Thymus (tissue), 11 donors: ENCODE results near the gene MAP1S. TPM values are rescaled to one million over a fixed set of nuclear protein-coding genes. Genes with fewer than 3 reads are reported as not detected.

Experiments
- DNase-seq, 9 donors: peaks; one replicate each; pipeline ENCODE4 v3.0.0-alpha.2; 2013; ENCODE audit warnings: low spot score in 9 of 9, low read depth in 6 of 9, missing footprints in 1 of 9
- H3K27ac ChIP-seq, 2 donors: one replicate each; pipeline ENCODE4 v1.5.1; 2013; ENCODE audit warnings: control low read depth in 1 of 2, low read depth in 1 of 2, low read length in 1 of 2, mild to moderate bottlenecking in 1 of 2, moderate library complexity in 1 of 2
- H3K27me3 ChIP-seq, 2 donors: one replicate each; pipeline ENCODE4 v1.5.1; 2013; ENCODE audit warnings: low read length in 1 of 2; ENCODE audit not compliant: control insufficient read depth in 2 of 2, insufficient read depth in 1 of 2
- H3K36me3 ChIP-seq, 2 donors: one replicate each; pipeline ENCODE4 v1.5.1; 2013; ENCODE audit warnings: low read length in 1 of 2, mild to moderate bottlenecking in 1 of 2, moderate library complexity in 1 of 2; ENCODE audit not compliant: control insufficient read depth in 2 of 2, insufficient read depth in 2 of 2
- H3K4me1 ChIP-seq, 2 donors: one replicate each; pipeline ENCODE4 v1.5.1; 2013; ENCODE audit warnings: low read length in 2 of 2; ENCODE audit not compliant: control insufficient read depth in 2 of 2, insufficient read depth in 2 of 2
- H3K4me3 ChIP-seq, 2 donors: one replicate each; pipeline ENCODE4 v1.5.1; 2013; ENCODE audit warnings: low read length in 2 of 2, control low read depth in 1 of 2, mild to moderate bottlenecking in 1 of 2
- H3K9me3 ChIP-seq, 2 donors: one replicate each; pipeline ENCODE4 v1.5.1; 2013; ENCODE audit warnings: low read length in 1 of 2, mild to moderate bottlenecking in 1 of 2; ENCODE audit not compliant: control insufficient read depth in 2 of 2, insufficient read depth in 1 of 2
- WGBS: extraction: QIAGEN DNeasy Blood & Tissue Kit; methylation state at CpG from one replicate; pipeline ENCODE4 v1.1.7; 2013; 5-methylcytosine and 5-hydroxymethylcytosine counted together
- polyA plus RNA-seq: library from polyadenylated mRNA; stranded (reverse); fragments of 200-250 nt; gene quantifications from one replicate; pipeline ENCODE4 v1.2.3, GENCODE V29; 2013
- total RNA-seq: library from RNA; stranded (reverse); fragments of 120-200 nt; gene quantifications from one replicate; pipeline ENCODE4 v1.2.4, GENCODE V29; 2013
- donor health status: healthy.

Gene MAP1S
- total and polyA plus RNA-seq, 2 donors, result 8.5 to 17.5 TPM

DNA sequence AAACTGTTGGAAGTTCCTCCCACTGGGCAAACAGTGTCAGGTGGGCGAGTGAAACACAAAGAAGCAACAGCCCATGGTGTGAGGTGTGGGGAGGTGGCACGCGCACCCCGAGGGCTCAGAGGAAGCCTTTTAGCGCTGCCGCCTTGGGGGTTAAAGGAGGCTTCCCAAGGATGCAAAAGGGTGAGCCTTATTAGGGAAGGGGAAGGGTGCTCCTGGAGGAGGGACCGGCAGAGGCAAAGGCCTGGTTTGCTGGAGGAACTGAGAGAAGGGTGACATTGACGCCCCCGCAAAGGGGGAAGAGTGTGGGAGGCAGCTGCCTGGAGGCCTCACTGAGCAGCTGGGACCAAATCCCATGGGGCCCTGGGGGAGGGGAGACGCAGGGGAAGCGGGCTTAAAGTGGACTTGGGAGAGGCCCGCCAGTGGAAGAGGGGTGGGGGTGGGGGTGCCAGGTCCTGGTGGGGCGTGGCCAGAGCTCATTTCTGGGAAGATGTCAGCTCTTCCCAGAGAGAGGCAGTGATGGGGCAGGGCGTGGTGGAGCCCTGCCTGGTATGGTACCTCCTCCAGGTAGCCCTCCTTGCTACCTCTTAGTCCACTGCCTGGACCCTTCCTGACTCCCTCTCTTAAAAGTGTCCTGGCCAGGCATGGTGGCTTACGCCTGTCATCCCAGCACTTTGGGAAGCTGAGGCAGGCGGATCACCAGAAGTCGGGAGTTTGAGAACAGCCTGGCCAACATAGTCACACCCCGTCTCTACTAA is 20.0 kb downstream of the MAP1S start:
- Histone ChIP-seq H3K4me1 (peaks cover 0 to 8% of the 10 kb centered on the region in 2 donors), H3K36me3 (peaks cover 13 to 24% of the 10 kb centered on the region in 2 donors), H3K9me3 (peaks cover 3 to 8% of the 10 kb centered on the region in 2 donors), H3K27me3 (no peaks in the 10 kb centered on the region), H3K4me3 (no peak overlapping the region), H3K27ac (no peak overlapping the region)
- 94% methylated on average over 18 of the region's 18 CpGs for WGBS
- peak in 1 of 9 donors; percentile 16 for DNase-seq

GRCh38 chr19:17741456-17741855 is 22.2 kb downstream of the MAP1S start:
- Histone ChIP-seq H3K4me1 (peaks cover 0 to 8% of the 10 kb centered on the region in 2 donors), H3K36me3 (peaks cover 2% of the 10 kb centered on the region in 2 donors), H3K4me3 (no peak overlapping the region), H3K27me3 (no peaks in the 10 kb centered on the region), H3K27ac (no peak overlapping the region), H3K9me3 (peaks cover 3 to 8% of the 10 kb centered on the region in 2 donors)
- DNase-seq, result no peak
- 98% methylated on average over 2 of the region's 2 CpGs for WGBS

GRCh38 chr19:17743874-17744580 is 24.7 kb downstream of the MAP1S start:
- 96% methylated on average over 6 of the region's 6 CpGs for WGBS
- peaks cover 5 to 22% of the 10 kb centered on the region in 2 donors for H3K4me1 ChIP-seq
- H3K4me3 ChIP-seq, result no peak overlapping the region
- H3K27me3 ChIP-seq, result no peaks in the 10 kb centered on the region
- no peak for DNase-seq
- H3K27ac ChIP-seq, result no peak overlapping the region
- no peaks in the 10 kb centered on the region for H3K36me3 ChIP-seq
- peaks cover 3 to 8% of the 10 kb centered on the region in 2 donors for H3K9me3 ChIP-seq

DNA sequence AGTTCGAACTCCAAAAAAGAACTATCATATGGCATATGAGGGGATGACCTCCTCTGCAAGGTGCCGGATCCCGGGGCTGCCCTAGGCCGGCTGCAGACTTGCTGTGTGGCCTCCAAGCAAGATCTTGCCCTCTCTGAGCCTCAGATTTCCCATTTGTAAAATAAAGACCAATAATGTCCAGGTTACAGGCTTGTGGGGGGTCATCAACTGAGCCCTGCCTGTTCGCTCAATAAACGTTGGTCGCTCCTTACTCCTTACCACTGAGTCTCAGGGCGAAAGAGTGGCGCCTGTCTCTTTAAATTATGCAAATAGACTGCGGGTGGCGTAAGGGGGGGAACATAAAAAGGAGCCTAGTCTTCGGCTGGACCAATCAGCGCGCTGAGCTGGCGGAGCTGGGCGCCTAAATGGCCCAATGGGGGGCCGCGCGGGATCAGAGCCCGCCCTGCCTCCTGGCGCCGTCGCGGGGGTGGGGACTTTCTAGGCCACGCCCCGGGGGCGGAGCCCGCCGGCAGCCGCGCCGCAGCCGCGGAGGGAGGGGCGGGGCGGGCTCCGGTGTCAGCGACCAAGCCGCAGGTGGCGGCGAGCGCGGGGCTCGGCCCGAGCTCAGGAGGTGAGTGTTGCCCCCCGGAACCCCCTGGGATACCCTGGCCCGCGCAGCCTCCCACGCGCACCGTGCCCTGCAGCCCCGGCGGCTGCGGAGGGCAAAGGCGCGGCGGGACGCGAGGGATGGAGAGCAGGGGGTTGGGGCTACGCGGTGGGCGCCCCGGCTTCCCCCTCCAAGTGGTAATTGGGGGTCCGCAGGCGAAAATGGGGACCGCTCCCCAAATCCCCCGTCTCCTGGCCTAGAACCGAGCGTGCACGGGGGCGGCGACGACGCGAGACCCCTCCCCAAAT is 28.2 kb downstream of the MAP1S start:
- Histone ChIP-seq H3K27ac (peak overlapping the region; percentile 37 to 43), H3K27me3 (no peaks in the 10 kb centered on the region)

GRCh38 chr19:17748884-17749638 is 29.8 kb downstream of the MAP1S start:
- Histone ChIP-seq H3K4me1 (peaks cover 24 to 52% of the 10 kb centered on the region in 2 donors), H3K36me3 (no peaks in the 10 kb centered on the region), H3K27ac (peak overlapping the region; percentile 85), H3K4me3 (no peak overlapping the region), H3K9me3 (no peaks in the 10 kb centered on the region), H3K27me3 (no peaks in the 10 kb centered on the region)
- DNase-seq, result peak in 1 of 9 donors; percentile 12
- WGBS, result 92% methylated on average over 6 of the region's 6 CpGs

More for the DNA sequence above, 28.2 kb downstream of the MAP1S start:
- no peaks in the 10 kb centered on the region for H3K9me3 ChIP-seq
- peak; percentile 84 to 97 (median 92) for DNase-seq
- peak overlapping the region; percentile 65 to 83 for H3K4me3 ChIP-seq
- no peaks in the 10 kb centered on the region for H3K36me3 ChIP-seq
- WGBS, result 6% methylated on average over 75 of the region's 75 CpGs
- peaks cover 24 to 50% of the 10 kb centered on the region in 2 donors for H3K4me1 ChIP-seq

GRCh38 chr19:17749912-17750317 is 30.6 kb downstream of the MAP1S start:
- H3K27ac ChIP-seq, result peak overlapping the region; percentile 85
- DNase-seq, result peak in 1 of 9 donors; percentile 50
- 76% methylated on average over 8 of the region's 8 CpGs for WGBS
- no peaks in the 10 kb centered on the region for H3K9me3 ChIP-seq
- H3K36me3 ChIP-seq, result peaks cover 0 to 8% of the 10 kb centered on the region in 2 donors
- H3K4me3 ChIP-seq, result no peak overlapping the region
- peaks cover 24 to 61% of the 10 kb centered on the region in 2 donors for H3K4me1 ChIP-seq
- no peaks in the 10 kb centered on the region for H3K27me3 ChIP-seq

DNA sequence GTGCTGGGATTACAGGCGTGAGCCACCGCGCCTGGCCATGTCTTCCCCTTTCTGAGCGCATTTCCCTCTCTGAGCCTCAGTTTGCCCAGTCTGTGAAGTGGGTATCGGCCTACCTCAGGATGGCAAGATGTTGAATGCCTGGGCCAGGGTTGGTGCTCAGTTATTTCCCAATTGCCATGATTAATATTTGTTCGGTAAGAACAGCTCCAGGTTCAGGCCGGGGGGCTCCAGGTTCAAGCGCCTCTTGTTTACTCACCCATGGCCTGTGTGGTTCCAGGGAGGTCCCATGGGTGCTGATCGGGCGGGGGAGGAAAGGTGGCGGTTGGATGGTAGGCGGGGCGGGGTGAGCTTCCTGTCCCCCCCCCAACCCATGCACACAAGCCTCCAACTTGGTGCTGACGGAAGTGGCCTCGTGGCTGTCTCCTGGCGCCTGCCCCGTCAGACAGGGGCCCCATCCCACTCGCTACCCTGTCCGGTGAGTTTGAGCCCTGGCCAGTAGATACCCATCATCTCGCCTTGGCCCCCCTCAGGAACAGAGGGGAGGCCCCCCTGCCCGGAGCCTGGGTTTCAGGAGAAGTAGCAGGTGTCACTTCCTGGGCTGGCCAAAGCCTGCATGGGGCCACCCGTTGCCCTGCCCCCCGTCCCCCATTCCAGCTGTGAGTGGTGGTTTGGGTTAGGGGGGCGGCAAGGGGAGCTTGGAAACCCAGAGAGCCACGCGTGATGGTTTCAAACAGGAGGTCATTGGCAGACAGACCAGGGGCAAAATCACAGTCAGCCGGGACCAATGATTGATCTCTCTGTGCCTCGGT is 32.0 kb downstream of the MAP1S start, which contains the start of gene FCHO1:
Gene FCHO1, plus strand, starts transcription at position 375 of the 809 bp plus-strand sequence. CDS start 3,688 bp downstream, outside the sequence.
- Histone ChIP-seq H3K36me3 (peaks cover 0 to 11% of the 10 kb centered on the region in 2 donors), H3K4me1 (peaks cover 31 to 75% of the 10 kb centered on the region in 2 donors), H3K27ac (peak within 1 kb of the TSS; percentile 87 to 90), H3K4me3 (peak within 1 kb of the TSS; percentile 51 to 64), H3K27me3 (no peaks in the 10 kb centered on the region), H3K9me3 (no peaks in the 10 kb centered on the region)
- WGBS, result 17% methylated on average over 28 of the region's 28 CpGs
- peak; percentile 49 to 93 (median 81) for DNase-seq
